EH (cell line): ENCODE data around the gene INVS.
"Not testable (repeated sequence)": the region's sequence is repeated elsewhere in the genome, so short reads cannot be mapped to it uniquely, and the experiment has no call there.

Source experiments
- DNase-seq: peaks from one replicate; pipeline ENCODE4 v3.0.0-alpha.2; 2015; ENCODE audit warnings: low read depth

The INVS gene

GRCh38 chr9:100196828-100197227, 97.8 kb downstream of the INVS start:
- no peak for DNase-seq

DNA sequence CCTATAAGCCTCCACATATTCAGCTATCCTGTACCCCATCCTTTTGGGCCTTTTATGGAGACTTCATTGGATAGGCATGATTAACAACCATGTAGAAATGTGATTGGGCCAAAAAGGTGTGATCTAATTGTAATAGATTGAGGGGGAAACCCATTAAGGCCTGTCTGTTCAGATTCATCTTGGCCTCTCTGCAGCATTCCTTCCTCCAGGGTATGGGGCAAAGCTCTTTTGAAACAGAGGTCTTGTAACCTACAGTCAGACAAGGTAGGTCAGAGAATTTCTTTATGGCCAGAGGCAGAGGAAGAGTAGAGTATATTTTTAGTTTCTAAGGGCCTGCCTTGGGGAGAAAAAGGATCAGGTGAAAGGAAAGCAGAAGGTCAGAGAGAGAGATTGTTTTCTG, 98.5 kb downstream of the INVS start:
- DNase-seq: no peak

GRCh38 chr9:100202806-100203205, 103.8 kb downstream of the INVS start:
- DNase-seq: no peak

DNA sequence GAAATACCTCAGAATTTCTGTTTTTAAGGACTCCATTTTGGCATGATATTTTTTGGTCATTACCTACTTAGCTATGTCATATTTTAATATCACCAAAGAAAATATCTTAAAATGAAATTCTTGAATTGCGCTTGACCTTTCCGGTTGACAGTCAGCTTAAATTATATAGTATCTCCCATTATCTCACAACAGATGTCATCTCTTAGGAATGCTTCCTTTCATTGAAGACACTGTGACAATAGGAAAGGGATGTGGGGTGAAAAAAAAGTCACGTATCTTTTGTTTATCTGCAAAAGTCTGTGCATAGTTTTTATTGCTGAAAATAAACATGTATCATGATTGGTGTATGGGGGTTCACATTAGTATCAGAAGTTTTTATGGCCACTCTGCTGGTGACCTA, 105.8 kb downstream of the INVS start:
- peak; percentile 45 for DNase-seq

- DNase-seq: peak; percentile 56
These were observed 107.9 kb downstream of the INVS start for GRCh38 chr9:100206899-100207298.

DNA sequence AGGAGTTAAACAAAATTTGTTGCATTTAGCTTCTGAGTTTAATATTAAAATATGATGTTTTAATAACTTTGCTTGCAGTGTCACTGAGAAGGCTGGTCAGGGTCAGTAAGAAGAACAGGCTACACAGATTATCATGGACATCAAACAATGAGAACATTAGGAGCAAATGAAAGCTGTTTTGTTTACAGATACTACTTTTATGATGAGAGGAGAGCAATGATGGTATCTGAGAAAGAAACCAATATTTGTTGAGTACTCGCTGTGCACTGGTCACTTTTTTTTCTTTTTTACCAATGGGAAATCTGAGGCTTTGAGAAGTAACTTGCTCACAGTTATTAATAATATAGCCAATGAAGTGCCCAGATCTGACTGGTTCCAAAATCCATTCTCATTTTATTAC, 109.6 kb downstream of the INVS start:
- no peak for DNase-seq

DNA sequence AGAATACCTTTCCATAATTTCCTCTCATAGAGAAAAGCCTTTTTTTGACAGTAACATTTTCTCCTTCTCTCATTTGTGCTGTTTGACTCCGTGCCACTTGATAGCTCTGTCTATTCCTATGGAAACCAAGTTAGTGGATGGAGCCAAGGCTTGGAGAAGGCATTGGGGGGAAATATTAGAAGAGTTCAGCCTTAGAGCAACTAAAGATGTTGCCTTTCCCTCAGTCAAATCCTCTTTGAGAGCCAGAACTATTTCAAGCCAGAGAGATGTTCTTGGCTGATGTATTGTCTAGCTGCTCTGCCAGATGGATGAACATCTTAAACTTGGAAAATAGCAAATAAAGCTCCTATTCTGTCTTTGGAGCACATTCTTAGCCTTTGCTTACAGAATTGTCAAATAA, 112.4 kb downstream of the INVS start:
- DNase-seq: no peak

GRCh38 chr9:100213730-100214477, 114.9 kb downstream of the INVS start:
- DNase-seq: peak; percentile 90

- DNase-seq: peak; percentile 63
These were observed 117.2 kb downstream of the INVS start for GRCh38 chr9:100216178-100216787.

DNA sequence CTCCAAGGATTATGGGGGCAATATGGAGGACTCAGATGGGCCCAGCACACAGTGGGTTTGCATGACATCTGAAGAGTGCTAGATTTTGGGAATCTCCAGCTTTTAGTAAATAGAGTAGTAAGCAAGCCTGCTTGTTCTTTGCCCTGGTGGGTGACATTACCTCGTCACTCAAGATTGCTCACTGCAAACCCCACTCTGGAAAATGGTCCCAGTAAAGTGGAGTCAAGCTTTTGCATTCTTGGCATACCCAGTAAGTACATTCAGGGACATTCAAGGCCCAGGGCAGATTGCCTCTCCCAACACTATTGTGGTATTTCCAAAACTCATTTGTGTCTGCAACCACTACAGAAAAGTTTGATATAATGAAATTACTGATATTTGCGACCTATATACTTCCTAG, 118.5 kb downstream of the INVS start:
- DNase-seq: peak; percentile 37

GRCh38 chr9:100219347-100219746, 120.3 kb downstream of the INVS start:
- DNase-seq: no peak

DNA sequence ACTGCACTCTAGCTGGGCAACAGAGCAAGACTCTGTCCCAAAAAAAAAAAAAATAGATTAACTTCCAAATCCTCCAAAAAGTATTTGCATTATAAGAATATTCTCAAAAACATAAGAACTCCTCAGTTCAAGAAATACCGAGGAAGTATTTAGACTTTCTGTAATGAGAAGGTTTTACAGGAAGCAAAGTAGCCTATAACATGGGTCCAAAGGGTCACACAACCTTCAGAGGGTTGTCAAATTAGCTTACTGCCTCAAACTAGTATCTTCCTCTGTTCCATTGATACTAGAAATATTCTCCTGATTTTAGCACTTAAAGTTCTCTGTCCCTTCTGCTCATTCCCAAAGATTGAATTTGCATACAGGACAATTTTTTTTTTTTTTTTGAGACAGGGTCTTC, 121.9 kb downstream of the INVS start:
- no peak for DNase-seq

DNA sequence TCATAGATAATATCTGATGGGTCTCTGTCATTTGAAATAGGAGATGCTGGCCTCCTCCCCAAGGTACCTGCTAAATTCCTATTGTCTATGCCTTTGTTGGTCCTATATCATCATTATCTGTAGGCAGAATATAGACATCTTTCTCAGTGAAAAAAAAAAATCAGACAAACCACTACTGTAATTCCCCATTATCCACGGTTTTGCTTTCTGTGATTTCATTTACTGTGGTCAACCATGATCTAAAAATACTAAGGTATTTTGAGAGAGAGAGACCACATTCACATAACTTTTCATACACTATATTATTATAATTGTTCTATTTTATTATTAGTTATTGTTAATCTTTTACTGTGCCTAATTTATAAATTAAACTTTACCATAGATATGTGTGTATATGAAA, 122.5 kb downstream of the INVS start:
- DNase-seq: no peak

DNA sequence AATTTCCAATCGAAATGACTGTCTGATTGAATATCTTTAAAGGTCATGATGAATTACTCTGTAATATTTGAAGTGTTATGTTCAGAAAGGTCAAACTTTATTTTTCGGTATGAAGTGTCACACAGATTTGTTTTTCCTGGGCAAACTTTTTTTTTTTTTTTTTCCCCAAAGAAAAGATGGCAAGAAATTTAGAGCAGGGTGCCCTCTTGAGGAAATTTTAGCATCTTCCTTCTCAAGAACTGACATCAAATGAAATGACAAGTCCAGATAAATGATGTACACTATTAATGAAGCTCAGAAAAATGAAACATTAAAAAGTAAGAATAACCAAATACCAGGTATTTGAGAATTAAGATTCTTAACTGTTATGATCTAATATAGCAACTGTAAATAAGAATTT, 123.6 kb downstream of the INVS start:
- peak; percentile 62 for DNase-seq

GRCh38 chr9:100227636-100228035, 128.6 kb downstream of the INVS start:
- DNase-seq: no peak

DNA sequence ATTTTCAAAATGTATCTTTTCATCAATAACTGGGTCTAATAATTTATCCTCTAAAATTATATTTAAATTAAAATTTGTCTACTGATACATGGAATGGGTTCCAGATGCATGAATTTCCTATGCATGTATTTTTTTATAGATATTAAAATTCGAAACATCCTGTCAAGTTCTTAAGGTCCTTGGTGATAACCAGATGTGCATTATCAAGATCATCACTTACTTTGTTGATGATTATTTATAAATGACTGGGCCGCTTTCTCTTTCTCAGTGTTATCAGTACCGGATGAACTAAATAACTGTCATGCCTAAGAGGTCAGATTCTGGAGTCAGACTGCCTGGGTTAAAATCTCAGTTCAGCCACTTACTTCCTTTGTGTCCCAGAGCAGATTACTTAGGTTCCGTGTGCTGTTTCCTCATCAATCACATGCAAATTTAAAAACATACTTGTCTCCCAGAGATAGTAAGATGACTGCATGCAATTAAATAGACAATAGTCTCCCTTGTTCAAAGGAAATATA, 129.4 kb downstream of the INVS start:
- DNase-seq: no peak

GRCh38 chr9:100229136-100229535, 130.1 kb downstream of the INVS start:
- DNase-seq: no peak

DNA sequence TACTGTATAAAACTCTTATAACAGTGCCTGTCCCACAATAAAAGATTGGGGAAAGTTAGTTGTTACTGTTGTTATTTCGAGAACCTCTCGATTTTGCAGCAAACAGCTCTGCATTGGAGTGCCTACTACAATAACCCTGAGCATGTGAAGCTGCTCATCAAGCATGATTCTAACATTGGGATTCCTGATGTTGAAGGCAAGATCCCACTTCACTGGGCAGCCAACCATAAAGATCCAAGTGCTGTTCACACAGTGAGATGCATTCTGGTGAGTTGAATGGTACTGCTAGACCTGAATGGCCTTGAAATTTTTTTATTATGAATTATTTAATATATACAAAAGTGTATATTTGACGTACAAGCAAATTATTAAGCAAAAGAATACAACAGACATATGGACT, 130.5 kb downstream of the INVS start:
- no peak for DNase-seq

DNA sequence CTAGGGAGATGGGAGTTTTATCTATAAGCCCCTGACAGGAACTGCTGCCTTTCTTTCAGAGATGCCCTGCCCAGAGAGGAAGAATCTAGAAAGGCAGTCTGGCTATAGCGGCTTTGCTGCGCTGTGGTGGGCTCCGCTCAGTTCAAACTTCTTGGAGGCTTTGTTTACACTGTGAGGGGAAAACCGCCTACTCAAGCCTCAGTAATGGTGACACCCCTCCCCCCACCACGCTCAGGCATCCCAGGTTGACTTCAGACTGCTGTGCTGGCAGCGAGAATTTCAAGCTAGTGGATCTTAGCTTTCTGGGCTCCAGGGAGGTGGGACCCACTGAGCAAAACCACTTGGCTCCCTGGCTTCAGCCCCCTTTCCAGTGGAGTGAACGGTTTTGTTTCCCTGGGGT, 137.9 kb downstream of the INVS start:
- DNase-seq: not testable (repeated sequence)

DNA sequence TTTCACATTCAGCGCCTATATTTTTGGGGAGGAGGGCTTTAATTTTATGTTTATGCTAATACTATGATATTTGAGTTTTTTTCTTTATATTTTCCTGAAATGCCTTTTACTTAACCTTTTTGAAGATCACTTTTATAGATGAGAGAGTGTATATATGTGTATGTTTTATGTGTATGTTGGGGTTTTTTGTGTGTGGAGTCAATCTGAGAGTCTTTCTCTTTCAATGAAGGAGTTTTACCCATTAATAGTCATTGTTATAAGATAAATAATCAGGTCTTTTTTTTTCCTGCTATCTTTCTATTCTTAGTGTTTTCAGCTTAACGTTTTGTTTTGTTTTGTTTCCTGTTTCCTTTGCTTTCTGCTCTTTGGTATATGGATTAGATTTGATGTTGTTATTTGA, 141.5 kb downstream of the INVS start:
- DNase-seq: no peak

- no peak for DNase-seq
These were observed 168.2 kb downstream of the INVS start for GRCh38 chr9:100267211-100267610.

DNA sequence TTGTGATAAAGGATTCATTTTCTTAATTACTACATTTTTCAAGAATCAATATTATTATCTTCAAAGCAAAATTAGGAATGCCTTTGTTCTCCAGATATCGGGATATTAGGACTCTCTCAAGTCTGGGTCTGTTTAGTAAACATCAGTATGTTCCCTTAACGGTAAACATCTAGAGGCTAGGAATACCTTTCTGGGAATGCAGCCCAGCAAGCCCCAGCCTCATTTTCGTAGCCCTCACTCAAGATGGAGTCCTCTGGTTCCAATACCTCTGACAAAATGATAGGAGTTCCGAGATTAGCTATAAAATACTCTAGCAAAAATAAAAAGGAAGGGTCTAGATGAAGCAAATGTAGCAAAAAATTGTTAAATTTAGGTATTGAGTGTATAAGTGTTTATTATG, 169.2 kb downstream of the INVS start:
- DNase-seq: no peak

- peak; percentile 6 for DNase-seq
These were observed 170.6 kb downstream of the INVS start for GRCh38 chr9:100269656-100270055.
